Left cardiac atrium (tissue), 4 donors: ENCODE data around the gene TNS3. TPM values are rescaled to one million over a fixed set of nuclear protein-coding genes. Genes with fewer than 3 reads are reported as not detected.

Experiments
- ATAC-seq, 2 donors: fragments of 200-7000 bp; cut with Tn5 transposase; one replicate each; pipeline ENCODE4 v1.9.1; 2020; ENCODE audit warnings: mild to moderate bottlenecking in 2 of 2, moderate library complexity in 2 of 2
- DNase-seq: peaks from one replicate; pipeline ENCODE4 v3.0.0-alpha.2; 2020
- intact Hi-C, 2 donors: fragments of 100-400 bp; cut with DNase I; formaldehyde crosslinking; loops; one replicate each; pipeline versions ENCODE4 v1.14.1 to v1.15.1; 2022 to 2023
- total RNA-seq, 2 donors: library from RNA; stranded (reverse); fragmentation: NEBNext Ultra II Directional; extraction: Animal tissue kit (Norgen Biotek cat#: 25700); gene quantifications; one replicate each; pipeline ENCODE4 v1.2.1, GENCODE V29; 2021
- donor health status: DM: no; HTN: yes; CAD: no.
- donor health status: DM: no; HTN: yes; CAD: no; lungs with severe emphysema.
- donor health status: DM: yes; HTN: yes; CAD: no.
- donor health status: Dilated cardiomyopathy.

Gene TNS3
- total RNA-seq, 2 donors from 2014 or later, result 51.4 to 66.9 TPM

GRCh38 chr7:47328392-47329319, 253.3 kb downstream of the TNS3 start:
- ATAC-seq (peak; percentile 4 to 22), DNase-seq (no peak)
- intact Hi-C loops, result loop anchor here in 1 of 2 donors (5.0 kb wide), 1 partner anchor 41 kb away; no protein-coding TSS in a partner anchor

GRCh38 chr7:47327698-47328391, 254.1 kb downstream of the TNS3 start:
- peak; percentile 85 to 91 for ATAC-seq
- intact Hi-C loops, result loop anchor here in 1 of 2 donors (5.0 kb wide), 1 partner anchor 41 kb away; no protein-coding TSS in a partner anchor
- peak; percentile 90 for DNase-seq

- peak; percentile 48 to 53 for ATAC-seq
These were observed 254.6 kb downstream of the TNS3 start for GRCh38 chr7:47327346-47327697.

GRCh38 chr7:47326808-47327207, 255.1 kb downstream of the TNS3 start:
- intact Hi-C loops, result loop anchor here in 1 of 2 donors (5.0 kb wide), 1 partner anchor 40 kb away; no protein-coding TSS in a partner anchor
- DNase-seq, result peak; percentile 47
- ATAC-seq, result peak; percentile 42 to 59

More at GRCh38 chr7:47327346-47327697, 254.6 kb downstream of the TNS3 start:
- intact Hi-C loops, result loop anchor here in 1 of 2 donors (5.0 kb wide), 1 partner anchor 40 kb away; no protein-coding TSS in a partner anchor
- DNase-seq, result no peak

GRCh38 chr7:47326220-47326619, 255.7 kb downstream of the TNS3 start:
- intact Hi-C loops, result loop anchor here in 1 of 2 donors (5.0 kb wide), 1 partner anchor 39 kb away; no protein-coding TSS in a partner anchor
- peak in 1 of 2 donors; percentile 35 for ATAC-seq
- no peak for DNase-seq

- no peak for DNase-seq
- no peak for ATAC-seq
- intact Hi-C loops, result loop anchor here in 1 of 2 donors (5.0 kb wide), 1 partner anchor 38 kb away; no protein-coding TSS in a partner anchor
These were observed 256.6 kb downstream of the TNS3 start for GRCh38 chr7:47325337-47325736.

GRCh38 chr7:47323904-47324303, 258.0 kb downstream of the TNS3 start:
- intact Hi-C loops, result no loop called here
- ATAC-seq (no peak), DNase-seq (no peak)

- intact Hi-C loops, result no loop called here
- ATAC-seq (peak; percentile 17 to 38), DNase-seq (no peak)
These were observed 259.2 kb downstream of the TNS3 start for GRCh38 chr7:47322731-47323130.

- no peak for DNase-seq
- no peak for ATAC-seq
- intact Hi-C loops, result no loop called here
These were observed 261.6 kb downstream of the TNS3 start for GRCh38 chr7:47320296-47320695.

GRCh38 chr7:47318395-47319182, 263.3 kb downstream of the TNS3 start:
- intact Hi-C loops, result no loop called here
- no peak for DNase-seq
- ATAC-seq, result no peak

- DNase-seq (no peak), ATAC-seq (no peak)
- intact Hi-C loops, result no loop called here
These were observed 264.4 kb downstream of the TNS3 start for GRCh38 chr7:47317487-47317886.

GRCh38 chr7:47314728-47315607, 266.9 kb downstream of the TNS3 start:
- intact Hi-C loops, result no loop called here
- peak; percentile 50 for DNase-seq
- peak; percentile 74 to 76 for ATAC-seq

GRCh38 chr7:47314248-47314647, 267.7 kb downstream of the TNS3 start:
- DNase-seq (no peak), ATAC-seq (no peak)
- intact Hi-C loops, result no loop called here

- no peak for DNase-seq
- intact Hi-C loops, result no loop called here
- ATAC-seq, result no peak
These were observed 268.3 kb downstream of the TNS3 start for GRCh38 chr7:47313564-47313963.

GRCh38 chr7:47311891-47312290, 270.0 kb downstream of the TNS3 start:
- ATAC-seq (no peak), DNase-seq (no peak)
- intact Hi-C loops, result no loop called here

GRCh38 chr7:47310020-47310419, 271.9 kb downstream of the TNS3 start:
- no peak for DNase-seq
- intact Hi-C loops, result no loop called here
- no peak for ATAC-seq

- DNase-seq (no peak), ATAC-seq (no peak)
- intact Hi-C loops, result no loop called here
These were observed 273.1 kb downstream of the TNS3 start for GRCh38 chr7:47308808-47309207.

GRCh38 chr7:47307311-47307710, 274.6 kb downstream of the TNS3 start:
- ATAC-seq (no peak), DNase-seq (no peak)
- intact Hi-C loops, result no loop called here
